ENCODE results near the gene TNNT1.

DNA sequence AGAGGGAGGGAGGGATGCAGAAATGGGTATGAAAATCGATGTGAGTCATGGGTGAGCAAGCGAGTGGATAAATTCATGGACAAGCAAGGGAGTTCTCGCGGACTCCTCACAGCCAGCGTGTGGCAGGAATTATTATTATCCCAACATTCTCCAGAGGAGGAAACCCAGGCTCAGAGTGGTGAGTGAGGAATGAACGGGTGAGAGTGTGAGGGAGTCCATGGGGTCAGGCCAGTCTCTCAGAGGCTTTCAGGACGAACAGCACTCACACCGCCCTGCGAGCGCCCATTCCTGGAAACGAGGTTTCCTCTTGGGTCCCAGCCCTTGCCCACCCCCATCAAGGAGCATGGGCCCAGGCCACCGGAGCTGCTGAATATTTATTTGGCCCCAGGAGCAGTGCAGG, 23.7 kb upstream of the TNNT1 start:
- TF ChIP-seq, protein P1, sequence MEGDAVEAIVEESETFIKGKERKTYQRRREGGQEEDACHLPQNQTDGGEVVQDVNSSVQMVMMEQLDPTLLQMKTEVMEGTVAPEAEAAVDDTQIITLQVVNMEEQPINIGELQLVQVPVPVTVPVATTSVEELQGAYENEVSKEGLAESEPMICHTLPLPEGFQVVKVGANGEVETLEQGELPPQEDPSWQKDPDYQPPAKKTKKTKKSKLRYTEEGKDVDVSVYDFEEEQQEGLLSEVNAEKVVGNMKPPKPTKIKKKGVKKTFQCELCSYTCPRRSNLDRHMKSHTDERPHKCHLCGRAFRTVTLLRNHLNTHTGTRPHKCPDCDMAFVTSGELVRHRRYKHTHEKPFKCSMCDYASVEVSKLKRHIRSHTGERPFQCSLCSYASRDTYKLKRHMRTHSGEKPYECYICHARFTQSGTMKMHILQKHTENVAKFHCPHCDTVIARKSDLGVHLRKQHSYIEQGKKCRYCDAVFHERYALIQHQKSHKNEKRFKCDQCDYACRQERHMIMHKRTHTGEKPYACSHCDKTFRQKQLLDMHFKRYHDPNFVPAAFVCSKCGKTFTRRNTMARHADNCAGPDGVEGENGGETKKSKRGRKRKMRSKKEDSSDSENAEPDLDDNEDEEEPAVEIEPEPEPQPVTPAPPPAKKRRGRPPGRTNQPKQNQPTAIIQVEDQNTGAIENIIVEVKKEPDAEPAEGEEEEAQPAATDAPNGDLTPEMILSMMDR (IDR thresholded peaks at IDR 0.05; ENCODE audit: poor library complexity) = no peak
- no peak for TF ChIP-seq EZH2 (IDR thresholded peaks at IDR 0.05; ENCODE audit: borderline replicate concordance)
